Prostate gland (tissue), 2 donors: Measurements from ENCODE around the gene SPACDR.

Experiments
- POLR2AphosphoS5 ChIP-seq: sonication (generic); formaldehyde crosslinking; IDR thresholded peaks from one replicate; pipeline ENCODE4 v1.6.1; 2017; ENCODE audit warnings: antibody characterized with exemption
- TF ChIP-seq, protein P1 (sequence below), 4 experiments: fragments of 200-600 bp in 2 of 4; fragments of 450-650 bp in 2 of 4; sonication (generic) in 2 of 4; IDR thresholded peaks; 1 replicate in 3 of 4; 2 replicates in 1 of 4; pipeline ENCODE4 v1.5.1; 2016 to 2019; ENCODE audit warnings: antibody characterized with exemption in 4 of 4, mild to moderate bottlenecking in 2 of 4, moderate library complexity in 2 of 4

DNA sequence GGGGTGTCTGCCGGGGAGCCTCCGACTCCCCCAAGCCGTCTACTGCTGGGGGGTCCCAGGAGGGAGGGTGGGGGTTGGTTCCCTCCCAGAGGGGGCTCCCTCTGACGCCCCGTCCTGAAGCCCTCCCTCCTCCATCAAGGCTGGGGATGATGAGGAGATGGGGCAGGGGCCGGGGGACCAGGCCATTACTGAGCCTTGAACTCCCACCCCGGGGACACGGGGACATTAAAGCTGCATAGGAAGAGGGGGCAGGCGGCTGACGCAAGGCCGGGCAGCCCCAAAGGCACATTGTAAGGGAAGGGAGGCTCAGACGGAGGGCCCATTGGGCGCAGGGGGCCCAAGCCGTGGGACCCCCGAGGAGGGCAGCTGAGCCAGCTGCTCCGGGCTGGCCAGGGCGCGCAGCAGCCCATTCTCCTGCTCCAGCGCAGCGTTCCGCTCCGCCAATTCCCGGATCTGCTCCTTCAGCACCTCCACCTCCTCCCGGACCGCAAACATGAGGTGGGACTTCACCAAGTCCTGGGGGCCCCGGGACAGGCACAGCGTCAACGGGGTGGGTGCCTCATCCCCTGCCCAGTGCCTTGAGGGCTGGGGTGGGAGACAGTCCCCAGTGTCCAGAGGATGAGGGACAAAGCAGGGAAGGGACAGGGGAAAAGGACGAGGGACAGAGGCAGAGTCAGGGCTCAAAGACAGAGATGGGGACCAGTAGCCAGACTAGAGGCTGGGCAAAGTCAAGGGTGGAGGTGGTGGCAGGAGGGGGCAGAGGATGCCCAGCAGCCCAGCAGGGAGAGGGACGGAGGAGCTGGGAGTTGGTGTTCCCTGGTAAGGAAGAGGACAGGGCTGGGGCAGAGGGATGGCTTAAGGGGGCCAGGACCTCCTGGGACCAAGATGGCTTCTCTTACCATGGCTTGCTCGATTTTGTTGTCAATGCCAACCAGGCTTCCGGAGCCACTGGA, 2.9 kb upstream of the SPACDR start:
- TF ChIP-seq, protein P1, sequence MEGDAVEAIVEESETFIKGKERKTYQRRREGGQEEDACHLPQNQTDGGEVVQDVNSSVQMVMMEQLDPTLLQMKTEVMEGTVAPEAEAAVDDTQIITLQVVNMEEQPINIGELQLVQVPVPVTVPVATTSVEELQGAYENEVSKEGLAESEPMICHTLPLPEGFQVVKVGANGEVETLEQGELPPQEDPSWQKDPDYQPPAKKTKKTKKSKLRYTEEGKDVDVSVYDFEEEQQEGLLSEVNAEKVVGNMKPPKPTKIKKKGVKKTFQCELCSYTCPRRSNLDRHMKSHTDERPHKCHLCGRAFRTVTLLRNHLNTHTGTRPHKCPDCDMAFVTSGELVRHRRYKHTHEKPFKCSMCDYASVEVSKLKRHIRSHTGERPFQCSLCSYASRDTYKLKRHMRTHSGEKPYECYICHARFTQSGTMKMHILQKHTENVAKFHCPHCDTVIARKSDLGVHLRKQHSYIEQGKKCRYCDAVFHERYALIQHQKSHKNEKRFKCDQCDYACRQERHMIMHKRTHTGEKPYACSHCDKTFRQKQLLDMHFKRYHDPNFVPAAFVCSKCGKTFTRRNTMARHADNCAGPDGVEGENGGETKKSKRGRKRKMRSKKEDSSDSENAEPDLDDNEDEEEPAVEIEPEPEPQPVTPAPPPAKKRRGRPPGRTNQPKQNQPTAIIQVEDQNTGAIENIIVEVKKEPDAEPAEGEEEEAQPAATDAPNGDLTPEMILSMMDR (IDR thresholded peaks at IDR 0.05), result no peak
- no peak for TF ChIP-seq POLR2AphosphoS5
